Activated CD4-positive, alpha-beta T cell treated with anti-CD3 and anti-CD28 coated beads, Interleukin-2, Interleukin-4, amounts not matched to agents 100 ng/mL and 50 ng/mL, durations not matched to agents 16 hours and 8 hours (primary cell): Measurements from ENCODE around the gene STK38L.

Source experiments
- DNase-seq: peaks from one replicate; pipeline ENCODE4 v3.0.0-alpha.2; 2020; ENCODE audit warnings: low spot score

Gene STK38L

GRCh38 chr12:27351476-27351875 lies 107.4 kb downstream of the STK38L start:
- no peak for DNase-seq

GRCh38 chr12:27355486-27355885 lies 111.4 kb downstream of the STK38L start:
- DNase-seq = no peak

- no peak for DNase-seq
These were observed 111.9 kb downstream of the STK38L start for GRCh38 chr12:27355979-27356378.

DNA sequence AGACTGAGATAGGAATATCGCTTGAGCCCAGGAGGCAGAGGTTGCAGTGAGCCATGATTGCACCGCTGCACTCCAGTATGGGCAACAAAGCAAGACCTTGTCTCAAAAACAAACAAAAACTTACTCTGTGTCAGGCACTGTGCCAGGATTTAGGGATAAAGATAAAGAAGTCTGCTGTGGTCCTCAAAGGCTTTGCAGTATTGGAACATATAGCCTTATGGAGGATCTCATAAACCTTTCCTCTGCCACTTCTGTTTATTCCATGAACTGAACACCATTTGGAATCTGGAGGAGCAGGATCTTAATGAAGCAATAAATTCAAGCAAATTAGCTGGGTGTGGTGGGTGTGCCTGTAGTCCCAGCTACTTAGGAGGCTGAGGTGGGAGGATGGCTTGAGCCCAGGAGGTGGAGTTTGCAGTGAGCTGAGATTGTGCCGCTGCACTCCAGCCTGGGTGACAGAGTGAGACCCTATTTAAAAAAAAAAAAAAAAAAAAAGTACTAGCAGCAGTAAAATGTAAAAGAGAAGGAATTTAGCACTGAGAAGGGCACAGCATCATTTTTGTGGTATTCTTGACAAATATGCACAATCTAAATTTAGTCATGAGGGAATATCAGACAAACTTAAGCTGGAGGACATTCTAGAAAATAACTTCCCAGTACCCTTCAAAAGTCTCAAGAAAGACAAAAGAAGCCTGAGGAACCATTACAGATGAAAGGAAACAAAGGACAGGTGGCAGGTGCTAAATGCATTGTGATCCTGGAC lies 115.7 kb downstream of the STK38L start:
- no peak for DNase-seq

GRCh38 chr12:27361372-27361771 lies 117.3 kb downstream of the STK38L start:
- no peak for DNase-seq

DNA sequence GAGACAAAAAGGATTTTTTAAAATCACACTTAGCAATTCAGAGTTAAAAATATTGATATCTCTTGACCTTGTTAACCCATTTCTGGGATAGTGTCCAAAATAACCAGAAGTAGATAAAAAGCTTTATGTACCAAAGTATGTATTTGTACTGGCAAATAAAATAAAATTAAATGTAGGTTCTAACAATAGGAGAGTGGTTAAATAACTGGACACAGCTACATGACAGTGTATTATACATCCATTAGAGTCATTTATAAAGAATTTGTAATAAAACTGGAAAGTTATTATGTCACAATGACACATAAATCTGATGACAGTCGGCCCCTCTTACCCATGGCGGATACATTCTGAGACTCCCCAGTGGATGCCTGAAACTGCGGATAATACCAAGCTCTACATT lies 122.5 kb downstream of the STK38L start:
- no peak for DNase-seq

DNA sequence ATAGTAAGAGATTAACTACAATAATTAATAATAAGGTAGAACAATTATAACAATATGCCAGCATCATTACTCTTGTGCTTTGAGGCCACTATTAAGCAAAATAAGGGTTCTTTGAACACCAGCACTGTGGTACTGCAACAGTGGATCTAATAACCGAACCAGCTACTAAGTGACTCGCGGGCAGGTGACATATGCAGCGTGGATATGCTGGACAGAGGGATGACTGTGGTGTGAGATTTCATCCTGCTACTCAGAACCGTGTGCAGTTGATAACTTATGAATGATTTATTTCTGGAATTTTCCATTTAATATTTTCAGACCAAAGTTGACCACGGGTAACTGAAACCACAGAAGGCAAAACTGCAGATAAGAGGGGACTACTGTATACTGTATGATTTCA lies 123.0 kb downstream of the STK38L start:
- DNase-seq = no peak
